ENCODE results near the gene TTLL5.

Gene TTLL5

DNA sequence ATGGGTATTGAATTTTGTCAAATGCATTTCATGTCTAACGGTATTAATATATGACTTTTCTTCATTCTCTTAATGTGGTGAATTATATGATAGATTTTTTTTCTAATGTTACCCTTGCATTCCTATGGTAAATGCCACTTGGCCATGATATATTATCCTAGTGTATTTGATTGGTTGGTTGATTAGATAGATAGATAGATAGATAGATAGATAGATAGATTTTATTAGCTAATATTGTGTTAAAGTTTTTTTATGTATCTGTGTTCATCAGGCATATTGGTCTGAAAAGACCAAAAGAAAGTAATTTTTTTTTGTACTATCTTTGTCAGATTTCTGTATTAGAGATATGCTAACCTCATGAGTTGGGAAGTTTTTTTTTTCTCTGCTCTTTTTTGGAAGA is 196.2 kb downstream of the TTLL5 start:
- DNase-seq (ENCODE audit: low read depth in 2 of 2, low spot score in 1 of 2), result no peak

DNA sequence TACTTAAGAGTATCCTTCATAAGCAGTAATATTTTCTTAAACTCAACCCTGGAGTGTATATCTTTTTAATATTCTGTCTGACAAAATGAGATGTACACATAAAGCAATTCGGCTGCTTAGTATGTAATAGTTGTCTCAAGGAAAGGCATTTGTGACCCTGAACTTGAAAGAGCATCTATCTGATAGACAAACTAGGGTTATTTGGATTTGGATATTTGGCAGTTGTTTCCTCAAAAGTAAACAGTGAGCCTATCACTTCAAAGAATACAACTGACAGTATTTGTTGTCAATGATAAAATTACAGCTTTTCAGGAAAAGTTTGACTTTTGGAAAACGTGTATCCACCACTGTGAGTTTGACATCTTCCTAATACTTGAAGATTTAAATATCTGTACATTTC is 197.3 kb downstream of the TTLL5 start:
- DNase-seq (ENCODE audit: low read depth in 2 of 2, low spot score in 1 of 2), result no peak

DNA sequence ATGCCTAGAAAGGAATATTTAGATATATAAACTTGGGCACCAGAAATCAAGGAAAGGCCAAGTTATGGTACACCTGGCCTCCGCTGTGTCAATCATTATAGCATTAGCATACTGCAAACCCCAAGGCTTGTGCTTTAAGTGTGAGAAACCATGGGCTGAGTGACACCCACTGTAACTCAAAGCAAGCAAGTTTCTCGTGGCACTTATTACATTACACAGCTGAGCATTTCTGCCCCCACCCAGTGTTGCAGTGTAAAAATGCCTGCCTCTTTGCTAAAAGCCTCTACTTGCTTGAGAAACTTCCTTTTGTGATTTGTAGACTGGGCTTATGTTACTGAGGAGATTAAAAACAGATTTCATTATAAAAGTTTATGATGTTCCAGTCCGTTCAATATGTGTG is 198.7 kb downstream of the TTLL5 start:
- DNase-seq (ENCODE audit: low read depth in 2 of 2, low spot score in 1 of 2), result no peak

DNA sequence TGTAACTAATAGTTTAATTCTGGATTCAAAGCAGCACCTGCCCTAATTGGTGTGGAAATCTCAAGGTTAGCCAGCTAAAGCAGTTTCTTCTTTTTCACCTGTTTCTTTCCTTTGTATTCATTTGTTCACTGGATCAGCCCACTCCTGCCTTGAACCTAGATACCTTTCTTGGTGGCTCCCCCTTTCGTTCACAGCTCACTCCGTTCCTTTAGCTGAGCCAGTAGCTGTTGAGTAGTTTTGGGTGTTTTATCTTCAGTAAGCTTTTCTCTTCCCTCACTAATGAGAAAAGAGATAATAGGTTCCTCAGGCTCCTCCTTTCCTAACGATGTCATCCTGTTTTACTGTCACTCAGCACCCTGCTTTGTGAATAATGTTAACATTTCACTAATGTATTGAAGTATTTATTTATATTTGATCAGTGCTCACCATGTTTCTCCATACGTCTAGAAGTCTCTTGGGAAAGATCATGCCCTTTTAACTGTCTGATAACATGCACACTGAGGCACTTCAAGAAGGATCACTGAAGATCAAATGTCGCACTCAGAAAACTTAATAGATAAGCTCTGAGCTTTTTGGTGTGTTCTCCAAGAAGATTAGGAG is 199.6 kb downstream of the TTLL5 start:
- no peak for DNase-seq (ENCODE audit: low read depth in 2 of 2, low spot score in 1 of 2)

DNA sequence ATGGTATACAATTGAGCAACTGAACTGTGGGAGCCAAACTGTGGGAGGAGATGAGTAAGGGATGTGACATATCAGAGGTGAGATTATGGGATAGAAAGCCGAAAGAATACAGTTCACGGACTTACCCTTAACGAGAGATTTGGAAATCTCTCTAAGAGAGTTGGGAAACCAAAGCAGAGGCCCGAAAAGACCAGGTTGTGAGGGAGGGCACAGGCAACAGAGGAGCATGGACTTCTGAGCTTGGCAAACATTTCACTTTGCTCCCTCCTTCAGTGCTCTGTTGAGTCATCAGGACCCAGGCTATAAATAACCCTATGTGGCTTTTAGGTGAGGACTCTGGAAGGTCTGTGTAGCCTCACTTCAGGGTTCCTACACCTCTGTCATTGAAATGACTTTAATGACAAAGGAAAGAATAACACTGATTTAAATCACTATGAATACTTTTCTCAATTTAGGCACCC is 200.1 kb downstream of the TTLL5 start:
- DNase-seq (ENCODE audit: low read depth in 2 of 2, low spot score in 1 of 2), result no peak

DNA sequence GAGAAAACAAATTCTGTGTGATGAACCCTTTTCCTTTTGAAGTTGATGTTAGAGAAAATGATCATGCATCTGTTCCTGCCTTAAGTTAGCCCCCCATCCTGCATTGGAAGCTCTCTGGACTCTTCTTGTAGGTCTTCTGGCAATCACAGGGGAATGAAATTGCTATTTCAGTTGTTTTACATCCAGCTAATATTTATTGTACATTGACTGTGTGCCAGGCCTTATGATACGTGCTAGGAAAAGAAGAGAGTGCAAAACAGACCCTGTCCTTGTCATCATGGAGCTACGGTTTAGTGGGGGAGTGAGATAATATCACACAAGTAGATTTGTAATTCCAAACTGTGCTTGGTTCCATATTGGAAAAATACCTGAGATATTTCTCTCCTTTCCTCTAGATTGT is 202.2 kb downstream of the TTLL5 start:
- DNase-seq (ENCODE audit: low read depth in 2 of 2, low spot score in 1 of 2), result no peak

DNA sequence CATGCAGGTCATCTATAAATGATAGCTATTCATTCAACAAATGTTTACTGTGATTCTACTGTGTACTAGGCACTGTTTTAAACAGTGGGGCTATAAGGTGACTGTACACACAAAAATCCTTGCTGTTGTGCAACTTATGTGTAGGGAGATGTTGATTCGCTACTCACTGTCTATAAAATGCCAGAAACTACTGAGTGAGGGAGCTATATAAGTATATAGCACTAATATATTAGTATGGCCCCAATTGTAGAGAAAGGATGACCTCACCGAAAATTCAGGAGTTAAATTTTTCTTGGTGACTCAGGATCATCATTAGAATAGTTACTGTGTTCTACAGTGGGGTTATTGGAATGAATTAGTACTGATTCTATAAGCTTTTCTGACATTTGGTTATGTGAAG is 203.3 kb downstream of the TTLL5 start:
- no peak for DNase-seq (ENCODE audit: low read depth in 2 of 2, low spot score in 1 of 2)

DNA sequence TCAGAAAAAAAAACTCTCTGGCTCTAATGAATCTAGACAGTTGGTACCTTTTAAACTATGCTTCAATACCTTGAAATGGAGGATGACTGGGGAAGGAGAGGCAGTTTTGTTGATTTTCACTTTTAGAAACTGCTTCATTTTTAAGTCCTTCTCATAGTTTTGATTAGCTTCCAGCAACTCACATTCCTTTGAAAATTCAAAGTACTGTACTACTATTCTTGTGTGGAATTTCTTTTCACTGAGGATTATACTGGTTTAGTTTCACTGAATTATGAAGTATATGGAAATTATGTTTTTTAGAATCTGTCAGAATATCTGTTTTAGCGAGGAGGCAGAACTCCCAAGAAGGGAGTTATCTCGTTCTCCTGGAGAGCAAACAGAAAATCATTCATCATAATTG is 204.5 kb downstream of the TTLL5 start:
- no peak for DNase-seq (ENCODE audit: low read depth in 2 of 2, low spot score in 1 of 2)

DNA sequence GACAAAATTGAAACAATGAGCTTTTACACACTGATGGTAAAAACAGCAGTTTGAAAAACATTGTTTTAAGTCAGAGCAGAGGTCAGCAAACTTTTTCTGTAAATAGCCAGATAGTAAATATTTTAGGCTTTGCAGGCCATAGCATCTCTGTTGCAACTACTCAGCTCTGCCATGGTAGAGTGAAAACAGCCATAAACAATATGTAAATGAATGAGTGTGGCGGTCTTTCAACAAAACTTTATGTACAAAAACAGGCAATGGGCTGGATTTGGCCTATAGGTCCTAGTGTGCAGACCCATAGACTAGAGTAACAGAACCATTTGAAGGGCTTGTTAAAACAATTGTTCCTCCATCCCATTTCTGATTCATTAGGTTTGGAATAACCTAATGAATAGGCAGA is 205.9 kb downstream of the TTLL5 start:
- DNase-seq (ENCODE audit: low read depth in 2 of 2, low spot score in 1 of 2), result no peak

DNA sequence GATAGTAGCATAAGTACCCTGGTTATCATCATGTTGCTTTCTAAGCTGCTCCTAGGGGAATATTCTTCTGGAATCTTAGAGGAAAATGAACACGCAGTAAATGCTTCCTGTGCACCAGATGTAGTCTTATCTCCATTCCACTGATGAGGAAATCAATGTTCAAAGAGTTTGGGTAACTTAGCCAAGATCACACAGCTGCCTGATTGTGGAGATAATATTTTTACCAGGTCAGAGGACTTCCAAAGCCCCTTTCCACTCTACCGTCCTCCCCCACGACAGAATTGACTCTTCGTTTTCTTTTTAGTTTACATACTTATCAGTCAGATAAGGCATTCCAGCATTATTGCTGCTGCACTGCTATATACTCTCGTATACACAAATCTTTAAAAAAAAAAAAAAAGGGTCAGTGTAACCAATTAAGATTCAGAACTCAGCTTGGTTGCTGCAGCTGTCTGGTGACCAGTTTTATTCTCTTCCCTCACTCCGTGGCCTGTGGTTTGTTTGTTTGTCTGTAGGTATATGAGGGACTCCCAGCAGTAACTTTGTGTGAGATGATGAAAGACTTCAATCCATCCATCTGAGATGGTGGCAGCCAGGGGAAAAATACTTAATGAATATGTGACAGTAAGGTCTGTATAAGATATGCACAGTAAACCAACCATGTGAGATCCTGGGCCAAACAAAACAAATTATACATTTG is 210.3 kb downstream of the TTLL5 start:
- no peak for DNase-seq (ENCODE audit: low read depth in 2 of 2, low spot score in 1 of 2)

DNA sequence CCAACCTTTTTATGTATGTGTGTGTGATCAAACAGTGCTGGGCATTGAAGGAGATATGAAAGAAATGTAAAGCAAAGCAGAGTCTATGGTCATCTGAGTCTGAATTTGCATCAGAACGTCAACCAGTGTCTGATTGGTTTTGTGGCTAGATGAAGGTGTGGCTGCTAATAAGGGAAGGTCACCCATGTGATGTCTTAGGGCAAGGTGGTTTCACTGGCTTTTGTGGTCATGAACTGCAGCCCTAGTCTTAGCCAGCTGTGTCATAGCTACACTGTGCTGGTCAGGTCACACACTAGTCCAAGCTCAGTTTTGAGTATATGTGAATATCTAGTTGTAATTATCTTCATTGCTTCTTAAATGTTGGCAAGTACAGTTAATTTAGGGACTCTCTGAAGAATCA is 214.9 kb downstream of the TTLL5 start:
- DNase-seq (ENCODE audit: low read depth in 2 of 2, low spot score in 1 of 2), result no peak

DNA sequence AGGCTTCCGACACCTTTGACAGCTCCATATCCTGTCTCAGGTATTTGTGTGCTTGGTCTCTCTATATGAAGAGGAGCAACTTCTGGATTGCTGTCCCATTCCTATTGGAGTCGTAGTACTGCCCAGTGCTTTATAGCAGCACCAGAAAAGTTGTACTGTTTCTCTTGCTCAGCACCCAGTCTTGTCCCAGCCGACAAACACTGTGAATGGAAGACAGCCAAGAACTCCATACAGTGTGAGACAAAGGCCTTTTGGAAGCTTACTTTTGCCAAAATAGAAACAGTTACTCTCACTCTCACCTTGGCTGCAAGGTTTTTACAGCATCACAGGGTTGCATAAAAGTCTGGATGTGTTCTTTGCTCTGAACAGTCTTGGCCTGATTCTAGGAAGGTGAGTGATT is 215.5 kb downstream of the TTLL5 start:
- no peak for DNase-seq (ENCODE audit: low read depth in 2 of 2, low spot score in 1 of 2)

DNA sequence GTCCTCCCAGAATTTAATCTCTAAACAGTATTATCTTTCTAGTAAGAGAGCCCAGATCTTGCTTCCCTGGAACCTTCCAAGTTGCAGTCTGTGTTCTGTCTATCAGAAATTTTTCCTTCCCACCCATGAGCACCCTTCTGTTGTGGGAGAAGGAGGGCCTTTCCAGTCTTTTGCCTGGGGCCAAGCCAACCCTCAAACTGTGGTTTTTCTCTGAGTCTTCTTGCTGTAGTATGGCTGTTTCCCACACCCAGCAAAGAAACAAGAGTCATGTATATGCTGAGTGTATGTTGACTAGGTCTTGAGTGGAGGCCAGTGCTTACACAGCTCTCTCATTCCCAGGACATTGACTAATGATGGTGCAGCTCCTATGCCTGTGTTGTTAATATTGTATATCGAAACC is 216.2 kb downstream of the TTLL5 start:
- no peak for DNase-seq (ENCODE audit: low read depth in 2 of 2, low spot score in 1 of 2)

DNA sequence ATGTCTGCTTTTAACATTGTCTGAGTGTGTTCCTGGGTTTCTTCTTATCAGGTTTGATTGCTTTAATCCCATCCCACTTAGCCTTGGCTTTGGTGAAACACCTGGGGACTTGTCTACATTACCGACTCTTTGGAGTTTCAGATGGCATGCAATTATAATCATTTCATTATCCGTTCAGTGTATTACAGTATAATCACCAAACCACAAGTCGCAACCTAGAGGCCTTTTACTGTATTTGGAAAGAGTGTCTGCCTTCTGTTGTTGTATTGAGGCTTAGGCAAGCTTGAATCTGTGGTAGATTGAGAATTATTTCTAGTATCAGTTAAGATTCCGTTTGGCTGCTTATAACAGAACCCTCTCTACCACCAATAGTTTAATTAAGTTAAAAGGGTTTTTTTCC is 216.8 kb downstream of the TTLL5 start:
- no peak for DNase-seq (ENCODE audit: low read depth in 2 of 2, low spot score in 1 of 2)

DNA sequence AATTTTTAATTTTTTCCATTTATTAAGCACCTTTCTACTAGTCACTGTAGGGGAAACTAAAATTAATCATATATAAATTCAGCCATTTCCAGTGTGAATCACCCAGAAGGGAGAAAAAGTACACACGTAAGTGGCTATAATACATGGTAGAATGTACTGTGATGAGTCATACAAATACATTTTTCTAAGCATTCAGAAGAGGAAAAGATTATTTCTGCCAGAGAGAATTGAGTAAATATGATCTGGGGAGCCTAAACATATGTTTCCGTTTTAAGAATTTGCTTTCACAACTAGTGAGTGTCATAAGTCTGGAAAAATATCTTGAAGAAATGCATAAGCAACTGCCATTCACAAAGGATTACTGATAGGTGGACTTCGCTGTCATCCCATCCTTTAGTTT is 218.0 kb downstream of the TTLL5 start:
- DNase-seq (ENCODE audit: low read depth in 2 of 2, low spot score in 1 of 2), result no peak

DNA sequence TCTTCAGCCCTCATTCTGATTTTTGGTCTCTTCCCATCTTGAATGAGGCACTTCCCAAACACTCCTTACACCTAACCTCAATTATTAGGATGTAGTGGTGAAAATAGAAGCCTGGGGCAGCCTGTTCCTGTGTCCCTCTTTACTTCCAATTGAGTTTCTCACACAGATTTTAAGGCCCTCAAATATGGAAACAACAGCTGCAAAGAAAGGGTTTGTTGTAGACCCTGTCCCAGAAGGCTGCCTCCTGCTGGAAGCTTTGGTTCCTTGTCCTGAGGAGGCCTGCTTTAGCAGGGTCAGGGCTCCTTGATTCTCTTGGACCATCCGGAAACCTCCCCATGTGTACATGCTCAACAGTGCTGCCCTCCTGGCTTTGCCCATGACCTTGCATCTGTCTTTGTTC is 219.5 kb downstream of the TTLL5 start:
- no peak for DNase-seq (ENCODE audit: low read depth in 2 of 2, low spot score in 1 of 2)

DNA sequence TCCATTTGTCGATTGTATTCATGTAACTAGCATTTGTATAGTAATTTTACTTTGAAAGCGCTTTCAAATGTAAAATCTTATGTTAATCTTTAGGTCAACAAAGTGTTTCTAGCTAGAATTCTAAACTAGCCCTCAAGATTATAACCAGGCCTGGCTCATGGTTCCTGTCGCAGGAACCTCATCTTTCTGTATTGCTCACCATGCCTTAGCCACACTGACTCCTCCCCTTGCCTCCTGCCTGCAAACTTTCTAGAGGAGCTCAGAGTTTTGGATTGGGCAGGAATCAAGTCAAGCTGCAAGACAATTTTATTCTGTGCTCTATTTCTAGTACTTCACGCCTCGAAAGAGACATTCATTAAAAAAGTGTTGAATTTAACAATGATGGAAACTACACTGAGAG is 220.9 kb downstream of the TTLL5 start:
- DNase-seq (ENCODE audit: low read depth in 2 of 2, low spot score in 1 of 2), result no peak

DNA sequence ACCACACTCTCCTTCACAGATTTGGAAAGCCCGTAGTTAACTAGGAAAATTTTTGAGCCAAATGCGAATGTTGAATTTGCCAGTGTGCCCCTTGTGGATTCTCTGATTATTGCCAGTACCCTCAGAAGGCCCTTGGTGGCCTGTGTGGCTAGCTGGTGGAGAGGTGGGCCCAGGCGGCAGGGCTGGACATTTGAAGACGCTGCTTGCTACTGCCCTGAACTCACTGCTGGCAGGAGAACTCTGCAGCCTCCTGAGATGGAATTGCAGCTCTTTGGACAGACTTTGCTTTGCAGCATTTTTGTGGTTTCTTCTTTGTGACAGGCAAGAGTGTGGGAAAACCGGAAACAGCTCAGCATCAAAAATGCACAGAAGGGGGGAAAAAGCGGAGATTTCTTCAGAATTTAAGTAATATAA is 223.2 kb downstream of the TTLL5 start:
- DNase-seq (ENCODE audit: low read depth in 2 of 2, low spot score in 1 of 2), result no peak

DNA sequence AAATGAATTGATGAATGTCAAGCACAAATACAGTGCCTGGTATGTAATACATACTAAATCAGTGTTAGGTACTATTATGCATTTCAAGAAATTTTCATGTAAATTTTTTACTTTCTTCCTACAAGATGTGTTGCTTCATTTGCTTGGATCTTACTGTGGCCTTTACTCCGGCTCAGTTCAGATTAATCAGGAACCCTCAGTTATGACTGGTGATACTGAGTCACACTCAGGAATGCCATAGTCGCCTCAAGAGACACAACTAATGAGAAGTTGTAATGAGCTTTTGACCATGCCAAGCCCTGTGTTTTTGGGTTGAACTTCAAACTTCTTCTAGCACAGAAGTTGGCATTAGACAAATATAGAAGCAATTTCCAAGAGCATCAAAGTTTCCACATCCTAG is 224.8 kb downstream of the TTLL5 start:
- no peak for DNase-seq (ENCODE audit: low read depth in 2 of 2, low spot score in 1 of 2)

DNA sequence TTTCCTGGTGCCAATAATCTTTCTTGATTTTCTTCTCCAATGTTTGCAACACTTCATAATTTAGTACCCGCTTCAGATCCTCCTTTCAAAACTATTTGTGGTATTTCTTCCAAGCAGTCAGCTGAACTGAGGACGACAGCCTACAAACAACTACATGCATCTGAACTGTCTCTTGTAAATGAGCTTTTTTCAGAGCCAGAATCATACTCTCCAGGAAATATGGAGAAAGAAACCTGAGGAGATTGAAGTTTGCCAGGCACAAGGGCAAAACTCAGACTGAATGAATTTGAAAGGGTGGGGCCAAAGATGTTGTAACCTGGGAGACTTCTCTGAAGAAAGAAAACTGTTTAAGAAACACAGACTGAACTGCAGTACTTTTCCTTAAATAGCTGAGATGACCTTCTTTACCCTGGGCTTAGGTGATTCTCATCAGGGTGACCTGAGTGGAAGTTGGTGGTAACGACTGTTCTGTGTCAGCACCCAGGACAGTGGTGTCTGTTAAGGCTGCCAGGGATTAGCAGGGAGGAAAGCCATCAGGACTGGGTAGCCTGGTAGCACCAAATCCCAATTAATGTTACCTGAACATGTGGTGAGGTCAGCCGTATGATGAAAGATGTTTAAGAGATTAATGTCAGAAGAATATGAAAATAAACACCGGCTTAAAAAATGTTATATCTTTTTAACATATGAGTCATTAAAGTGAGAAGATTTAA is 225.7 kb downstream of the TTLL5 start:
- no peak for DNase-seq (ENCODE audit: low read depth in 2 of 2, low spot score in 1 of 2)

DNA sequence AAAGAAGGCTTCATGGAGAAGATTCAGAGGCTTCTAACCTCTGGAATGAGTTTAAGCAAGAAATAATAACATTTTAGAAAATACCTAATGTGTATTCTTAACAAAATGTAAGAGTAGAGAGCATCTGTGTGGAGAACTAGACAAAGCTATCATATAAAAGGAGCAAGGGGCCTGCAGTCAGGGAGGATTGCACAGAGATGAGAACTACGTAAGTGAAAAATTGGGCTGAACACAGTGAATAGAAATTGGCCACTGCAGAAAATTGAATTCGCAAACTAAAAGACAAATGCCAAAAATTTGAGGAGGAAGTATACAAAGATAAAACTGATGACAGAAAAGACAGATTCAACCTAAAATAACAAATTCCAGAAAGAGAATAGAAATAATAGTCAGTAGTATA is 227.9 kb downstream of the TTLL5 start:
- no peak for DNase-seq (ENCODE audit: low read depth in 2 of 2, low spot score in 1 of 2)

DNA sequence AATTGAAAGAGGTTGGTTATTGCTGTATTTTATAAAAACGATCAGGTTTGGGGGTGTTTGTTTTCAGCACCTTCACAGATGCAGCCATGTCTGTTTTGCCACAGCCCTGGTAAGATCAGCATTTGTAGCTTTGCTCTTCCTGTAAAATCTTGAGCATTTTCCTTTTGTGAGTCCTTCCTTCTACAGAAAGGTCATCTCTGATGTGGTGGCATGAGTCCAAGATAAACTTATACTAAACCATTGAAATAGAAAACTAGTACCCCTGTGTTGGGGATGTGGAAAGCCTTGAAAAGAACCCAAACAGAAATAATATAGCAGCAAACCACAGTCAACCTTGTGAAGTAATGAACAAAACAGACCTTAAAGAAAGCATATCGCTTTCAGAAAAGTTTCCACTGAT is 235.3 kb downstream of the TTLL5 start:
- DNase-seq (ENCODE audit: low read depth in 2 of 2, low spot score in 1 of 2), result no peak

DNA sequence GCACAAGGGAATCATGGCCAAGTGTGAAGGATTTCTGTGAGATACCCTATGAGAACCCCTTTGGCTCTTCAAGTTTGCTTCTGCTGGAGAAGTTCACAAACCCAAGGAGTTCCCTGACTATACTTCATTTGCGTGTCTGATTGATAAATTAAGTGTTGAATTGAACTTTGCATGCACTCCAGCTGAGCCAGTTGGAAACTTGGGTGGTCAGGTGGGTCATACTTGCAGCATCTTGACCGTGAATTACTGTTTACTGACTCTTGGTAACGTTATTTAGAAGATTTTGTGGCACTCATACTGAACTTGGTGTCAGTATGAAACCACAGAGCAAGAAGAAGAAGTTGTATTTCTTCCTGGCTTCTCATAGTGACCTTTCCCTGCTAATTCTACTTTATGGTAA is 243.3 kb downstream of the TTLL5 start:
- no peak for DNase-seq (ENCODE audit: low read depth in 2 of 2, low spot score in 1 of 2)

Measured in stimulated activated CD8-positive, alpha-beta memory T cell treated with anti-CD3 and anti-CD28 coated beads, Interleukin-4, amount 100 ng/mL, for 1 hour (primary cell).